Left ventricle myocardium inferior (tissue), 1 donor: ENCODE data around the gene MPEG1. TPM values are rescaled to one million over a fixed set of nuclear protein-coding genes. Genes with fewer than 3 reads are reported as not detected.

Source experiments
- DNase-seq: peaks from one replicate; pipeline ENCODE4 v3.0.0-alpha.2; 2020
- H3K27ac ChIP-seq: fragments of 200-600 bp; replicated peaks from 2 replicates; pipeline ENCODE4 v1.8.0; 2021
- H3K27me3 ChIP-seq: fragments of 200-600 bp; 2 replicates; pipeline ENCODE4 v1.8.0; 2021; ENCODE audit warnings: low read depth
- H3K36me3 ChIP-seq: fragments of 200-600 bp; 2 replicates; pipeline ENCODE4 v1.8.0; 2021
- H3K4me1 ChIP-seq: fragments of 200-600 bp; 2 replicates; pipeline ENCODE4 v1.8.0; 2021
- H3K4me3 ChIP-seq: fragments of 200-600 bp; 2 replicates; pipeline ENCODE4 v1.8.0; 2021; ENCODE audit warnings: mild to moderate bottlenecking, moderate library complexity
- H3K9me3 ChIP-seq: fragments of 200-600 bp; replicated peaks from 2 replicates; pipeline ENCODE4 v1.8.0; 2021
- intact Hi-C: fragments of 100-400 bp; cut with micrococcal nuclease; formaldehyde crosslinking; loops from one replicate; pipeline ENCODE4 v1.11.0; 2022
- total RNA-seq: library from RNA; stranded (reverse); fragmentation: NEBNext Ultra II Directional; extraction: Animal tissue kit (Norgen Biotek cat#: 25700); gene quantifications from one replicate; pipeline ENCODE4 v1.2.1, GENCODE V29; 2021
- TF ChIP-seq, protein P1 (sequence below): fragments of 200-600 bp; IDR thresholded peaks from 2 replicates; pipeline ENCODE4 v1.8.0; 2021; ENCODE audit warnings: antibody characterized with exemption, mild to moderate bottlenecking, borderline replicate concordance
- donor health status: DM: no; HTN: yes; CAD: no; lungs with severe emphysema.

MPEG1 gene
- total RNA-seq, 1 donor from 2014 or later = 9.5 TPM

DNA sequence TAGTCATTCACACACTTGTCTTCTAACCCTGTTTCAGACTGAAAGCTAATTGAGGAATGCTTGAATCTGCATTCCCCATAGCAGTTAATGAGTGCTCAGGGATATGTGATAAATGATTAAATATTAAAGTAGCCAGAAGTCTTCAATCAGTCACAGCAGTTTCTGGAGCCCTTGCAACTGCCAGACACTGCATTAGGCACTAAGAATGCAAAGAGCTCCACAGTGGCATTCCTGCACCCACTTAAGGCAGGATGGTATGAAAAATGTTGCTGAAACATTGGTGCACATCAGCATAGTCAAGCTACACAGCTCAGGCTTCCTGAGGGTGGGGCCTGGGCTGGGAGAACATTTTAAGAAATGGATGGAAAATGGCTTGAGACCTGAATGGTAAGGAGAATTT, 34.3 kb downstream of the MPEG1 start:
- H3K4me1 ChIP-seq = peaks cover 22% of the 10 kb centered on the region
- TF ChIP-seq, protein P1, sequence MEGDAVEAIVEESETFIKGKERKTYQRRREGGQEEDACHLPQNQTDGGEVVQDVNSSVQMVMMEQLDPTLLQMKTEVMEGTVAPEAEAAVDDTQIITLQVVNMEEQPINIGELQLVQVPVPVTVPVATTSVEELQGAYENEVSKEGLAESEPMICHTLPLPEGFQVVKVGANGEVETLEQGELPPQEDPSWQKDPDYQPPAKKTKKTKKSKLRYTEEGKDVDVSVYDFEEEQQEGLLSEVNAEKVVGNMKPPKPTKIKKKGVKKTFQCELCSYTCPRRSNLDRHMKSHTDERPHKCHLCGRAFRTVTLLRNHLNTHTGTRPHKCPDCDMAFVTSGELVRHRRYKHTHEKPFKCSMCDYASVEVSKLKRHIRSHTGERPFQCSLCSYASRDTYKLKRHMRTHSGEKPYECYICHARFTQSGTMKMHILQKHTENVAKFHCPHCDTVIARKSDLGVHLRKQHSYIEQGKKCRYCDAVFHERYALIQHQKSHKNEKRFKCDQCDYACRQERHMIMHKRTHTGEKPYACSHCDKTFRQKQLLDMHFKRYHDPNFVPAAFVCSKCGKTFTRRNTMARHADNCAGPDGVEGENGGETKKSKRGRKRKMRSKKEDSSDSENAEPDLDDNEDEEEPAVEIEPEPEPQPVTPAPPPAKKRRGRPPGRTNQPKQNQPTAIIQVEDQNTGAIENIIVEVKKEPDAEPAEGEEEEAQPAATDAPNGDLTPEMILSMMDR = no peak
- peaks cover 12% of the 10 kb centered on the region for H3K9me3 ChIP-seq
- H3K36me3 ChIP-seq = peaks cover 12% of the 10 kb centered on the region
- intact Hi-C loops = loop anchor here (10.0 kb wide), 1 partner anchor 246 kb away; the partner anchor contains the start of gene OR5A2
- H3K27ac ChIP-seq = peak overlapping the region; percentile 3
- peaks cover under 1% of the 10 kb centered on the region for H3K27me3 ChIP-seq
- DNase-seq = no peak
- H3K4me3 ChIP-seq = no peak overlapping the region

- peaks cover 2% of the 10 kb centered on the region for H3K36me3 ChIP-seq
- H3K9me3 ChIP-seq = peaks cover 12% of the 10 kb centered on the region
- DNase-seq = no peak
- peaks cover 33% of the 10 kb centered on the region for H3K4me1 ChIP-seq
- peaks cover 11% of the 10 kb centered on the region for H3K27me3 ChIP-seq
- TF ChIP-seq, protein P1 = no peak
- no peak overlapping the region for H3K27ac ChIP-seq
- H3K4me3 ChIP-seq = no peak overlapping the region
- intact Hi-C loops = loop anchor here (10.0 kb wide), 1 partner anchor 248 kb away; the partner anchor contains the start of gene OR5A2
Observed at GRCh38 chr11:59176330-59176729, 36.4 kb downstream of the MPEG1 start.

DNA sequence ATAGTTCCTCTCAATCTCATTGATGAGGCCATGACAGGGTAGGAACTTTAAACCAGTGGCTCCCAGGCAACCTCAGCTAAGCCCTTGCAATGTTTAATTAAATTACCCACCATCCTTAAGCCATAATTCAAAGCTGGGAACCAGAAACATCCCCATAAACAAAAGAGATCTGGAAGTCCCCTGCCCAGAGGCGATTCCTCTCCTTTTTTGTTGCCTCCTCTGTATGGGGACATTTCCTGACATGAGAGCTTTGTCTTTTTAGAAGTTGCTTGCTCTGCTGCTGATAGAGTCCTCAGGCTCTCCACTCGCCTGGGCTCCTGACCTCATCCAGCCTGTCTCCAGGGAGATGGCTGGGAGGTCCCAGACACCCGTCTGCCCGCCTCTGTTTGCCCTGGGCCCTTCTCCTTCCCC, 37.6 kb downstream of the MPEG1 start:
- TF ChIP-seq, protein P1 = no peak
- Histone ChIP-seq H3K4me3 (no peak overlapping the region), H3K4me1 (peaks cover 33% of the 10 kb centered on the region), H3K27me3 (peaks cover 11% of the 10 kb centered on the region), H3K9me3 (peaks cover 12% of the 10 kb centered on the region), H3K27ac (peak overlapping the region; percentile 79), H3K36me3 (peaks cover 2% of the 10 kb centered on the region)
- intact Hi-C loops = loop anchor here (10.0 kb wide), 1 partner anchor 250 kb away; the partner anchor contains the start of gene OR5A2
- DNase-seq = no peak

GRCh38 chr11:59174664-59175033, 38.1 kb downstream of the MPEG1 start:
- H3K4me1 ChIP-seq = peaks cover 33% of the 10 kb centered on the region
- H3K36me3 ChIP-seq = peaks cover 2% of the 10 kb centered on the region
- intact Hi-C loops = loop anchor here (10.0 kb wide), 1 partner anchor 250 kb away; the partner anchor contains the start of gene OR5A2
- H3K9me3 ChIP-seq = peaks cover 10% of the 10 kb centered on the region
- H3K4me3 ChIP-seq = no peak overlapping the region
- TF ChIP-seq, protein P1 = no peak
- no peak for DNase-seq
- peaks cover 11% of the 10 kb centered on the region for H3K27me3 ChIP-seq
- peak overlapping the region; percentile 79 for H3K27ac ChIP-seq

GRCh38 chr11:59173964-59174663, 38.6 kb downstream of the MPEG1 start:
- Histone ChIP-seq H3K27ac (peak overlapping the region; percentile 79), H3K4me1 (peaks cover 33% of the 10 kb centered on the region)
- intact Hi-C loops = loop anchor here (10.0 kb wide), 1 partner anchor 251 kb away; the partner anchor contains the start of gene OR5A2

More at GRCh38 chr11:59173964-59174663, 38.6 kb downstream of the MPEG1 start:
- no peak for DNase-seq
- TF ChIP-seq, protein P1 = no peak
- Histone ChIP-seq H3K9me3 (peaks cover 5% of the 10 kb centered on the region), H3K36me3 (peaks cover 2% of the 10 kb centered on the region), H3K27me3 (peaks cover 11% of the 10 kb centered on the region), H3K4me3 (peak overlapping the region; percentile 77)
